ENCODE measurements around the gene MRPL16.

The MRPL16 gene

DNA sequence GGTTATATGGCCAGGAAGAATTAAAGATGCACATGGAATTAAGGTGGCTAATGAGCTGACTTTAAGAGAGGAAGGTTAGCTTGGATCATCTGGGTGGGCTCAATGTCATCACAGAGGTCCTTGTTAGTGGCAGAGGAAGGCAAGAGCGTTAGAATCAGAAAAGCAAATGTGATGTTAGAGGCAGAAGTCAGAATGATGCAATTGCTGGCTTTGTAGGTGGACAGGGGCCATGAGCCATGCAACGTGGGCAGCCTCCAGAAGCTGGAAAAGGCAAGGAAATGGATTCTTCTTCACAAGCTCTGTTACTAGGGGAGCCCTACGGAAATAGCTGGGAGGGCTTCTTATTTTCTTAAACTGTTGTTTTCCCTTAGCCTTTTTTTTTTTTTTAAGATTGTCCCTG lies 37.0 kb upstream of the MRPL16 start:
- TF ChIP-seq CTCF (IDR thresholded peaks at IDR 0.05) (no peak), ZFX (IDR thresholded peaks at IDR 0.05; ENCODE audit: borderline replicate concordance) (no peak)
- no peak overlapping the region for H3K27ac ChIP-seq

GRCh38 chr11:59846556-59846955 lies 36.0 kb upstream of the MRPL16 start:
- H3K27ac ChIP-seq, result no peak overlapping the region
- no peak for TF ChIP-seq ZFX (IDR thresholded peaks at IDR 0.05; ENCODE audit: borderline replicate concordance)
- no peak for TF ChIP-seq CTCF (IDR thresholded peaks at IDR 0.05)

GRCh38 chr11:59845399-59845798 lies 34.8 kb upstream of the MRPL16 start, which contains the start of gene CBLIF:
Gene CBLIF (minus strand): TSS chr11:59845499. CDS start chr11:59845453, 46 bp downstream.
- H3K27ac ChIP-seq, result no peak within 1 kb of the TSS
- TF ChIP-seq CTCF (IDR thresholded peaks at IDR 0.05) (no peak), ZFX (IDR thresholded peaks at IDR 0.05; ENCODE audit: borderline replicate concordance) (no peak)

DNA sequence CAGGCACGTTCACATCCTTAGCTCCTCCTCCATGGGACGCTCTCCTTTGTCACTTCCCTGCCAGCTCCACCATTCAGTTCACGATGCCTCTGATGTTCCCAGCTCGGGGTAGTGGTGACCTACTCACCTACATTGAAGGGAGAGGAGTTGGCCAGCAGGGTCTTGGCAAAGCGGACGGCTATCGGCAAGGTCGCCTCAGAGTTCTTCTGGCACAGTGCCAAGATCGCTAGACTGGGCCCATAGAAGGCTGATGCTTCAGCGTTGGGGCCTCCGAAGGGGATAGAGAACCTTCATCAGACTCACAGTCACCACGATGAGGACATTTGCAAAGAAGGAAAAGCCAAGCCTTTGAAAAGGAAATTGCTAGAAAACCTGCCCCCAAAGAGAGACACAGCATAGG lies 31.7 kb upstream of the MRPL16 start:
- H3K27ac ChIP-seq, result no peak overlapping the region
- TF ChIP-seq ZFX (IDR thresholded peaks at IDR 0.05; ENCODE audit: borderline replicate concordance), result no peak
- TF ChIP-seq CTCF (IDR thresholded peaks at IDR 0.05), result no peak

DNA sequence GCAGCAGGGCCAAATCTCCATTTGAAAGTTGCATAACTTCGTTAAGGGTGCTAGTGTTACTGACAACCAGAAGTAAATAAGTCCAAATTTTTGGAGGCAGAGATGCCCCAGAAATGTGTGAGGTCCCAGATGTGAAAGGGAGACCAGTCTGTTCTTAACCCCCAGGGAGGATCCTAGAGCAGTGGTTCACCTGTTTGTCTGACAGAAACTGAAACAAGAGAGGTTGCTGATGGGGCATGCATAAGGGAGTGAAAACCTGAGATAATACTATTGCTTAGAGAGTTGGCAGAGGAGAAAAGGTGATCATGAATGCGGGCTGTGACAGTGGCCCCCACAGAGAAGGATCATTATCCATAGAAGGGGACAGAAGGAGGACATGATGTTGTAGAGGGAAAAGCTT lies 30.9 kb upstream of the MRPL16 start:
- no peak for TF ChIP-seq CTCF (IDR thresholded peaks at IDR 0.05)
- no peak for TF ChIP-seq ZFX (IDR thresholded peaks at IDR 0.05; ENCODE audit: borderline replicate concordance)
- H3K27ac ChIP-seq, result no peak overlapping the region

DNA sequence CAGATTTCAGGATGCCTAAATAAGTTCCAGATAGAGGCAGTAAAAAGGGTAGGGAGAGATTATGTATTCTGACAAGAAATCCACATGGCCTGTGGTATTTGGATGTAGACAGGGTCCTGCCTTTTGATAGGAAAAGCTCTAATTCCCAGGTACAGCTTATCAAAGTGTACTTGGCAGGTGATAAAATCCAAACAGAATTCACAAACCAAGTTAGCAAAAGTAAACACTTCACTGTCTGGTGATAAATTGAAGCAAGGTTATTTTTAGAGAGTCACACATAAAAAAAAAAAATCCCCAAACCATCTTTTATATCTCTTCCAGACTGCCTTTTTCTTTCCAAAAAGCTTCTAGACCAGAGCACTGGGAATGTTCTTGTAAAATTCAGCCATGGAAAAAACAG lies 29.0 kb upstream of the MRPL16 start:
- TF ChIP-seq CTCF (IDR thresholded peaks at IDR 0.05) (no peak), ZFX (IDR thresholded peaks at IDR 0.05; ENCODE audit: borderline replicate concordance) (no peak)
- no peak overlapping the region for H3K27ac ChIP-seq

- no peak for TF ChIP-seq ZFX (IDR thresholded peaks at IDR 0.05; ENCODE audit: borderline replicate concordance)
- TF ChIP-seq CTCF (IDR thresholded peaks at IDR 0.05), result no peak
- H3K27ac ChIP-seq, result no peak overlapping the region
Measured at GRCh38 chr11:59833602-59834001, 23.0 kb upstream of the MRPL16 start.
